ENCODE measurements around the gene SOX18. TPM values are rescaled to one million over a fixed set of nuclear protein-coding genes. Genes with fewer than 3 reads are reported as not detected.

The SOX18 gene
- total and polyA plus RNA-seq, 2 of the 13 experiments (the other 11 are each of a cell fraction or from before 2014, with no cell fraction given): 1.6 to 1.9 TPM

DNA sequence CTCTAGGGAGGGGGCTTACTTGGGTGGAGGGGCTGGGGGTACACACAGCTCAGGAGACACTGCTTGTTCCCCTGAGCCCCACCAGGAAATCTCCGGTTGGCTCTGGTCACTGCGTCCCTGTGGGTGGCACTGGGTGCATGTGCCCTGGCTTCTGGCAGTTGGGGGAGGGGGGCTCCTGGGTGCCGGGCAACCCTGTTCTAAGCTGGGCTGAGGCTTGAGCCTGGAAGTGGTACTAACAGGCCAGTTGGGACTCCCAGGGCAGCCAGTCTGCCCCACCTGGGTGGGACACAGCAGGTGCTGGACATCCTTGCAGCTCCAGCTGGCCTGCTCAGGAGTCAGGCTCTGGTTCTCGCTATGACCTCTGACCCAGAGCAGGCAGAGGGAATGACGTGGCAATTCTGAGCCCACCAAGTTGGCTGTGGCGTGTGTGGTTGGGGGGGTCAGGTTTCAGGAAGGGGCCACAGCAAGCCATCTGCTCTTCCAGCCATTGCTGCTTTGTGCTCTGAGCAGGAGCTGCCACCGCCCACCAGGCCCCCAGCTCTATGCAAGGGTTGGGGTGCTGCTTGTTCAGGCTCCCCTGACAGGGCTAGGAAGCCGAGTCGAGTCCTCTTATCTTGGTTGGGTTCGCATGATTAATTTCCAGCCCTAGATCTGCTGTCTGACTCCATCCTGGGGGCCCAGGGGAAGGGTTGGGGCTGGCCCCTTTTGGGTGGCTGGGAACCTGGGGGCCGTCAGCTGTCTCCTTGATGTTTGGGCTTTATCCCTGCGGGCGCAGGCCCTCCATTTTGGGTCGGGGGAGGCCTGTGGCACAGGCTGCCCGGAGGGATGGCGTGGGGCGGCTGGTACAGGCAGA is 12.9 kb downstream of the SOX18 start (continued):
- TF ChIP-seq RFXANK (CRISPR knock-in tag; IDR thresholded peaks at IDR 0.05): 0 out of 2 replicates have a peak, but pooled peaks have one; percentile 25
- TF ChIP-seq SALL2 (CRISPR knock-in tag; IDR thresholded peaks at IDR 0.05): no peak
- no peak for TF ChIP-seq NFYC (CRISPR knock-in tag; IDR thresholded peaks at IDR 0.05)
- TF ChIP-seq FOSL1 (CRISPR knock-in tag; IDR thresholded peaks at IDR 0.05; ENCODE audit: borderline replicate concordance): no peak
- TF ChIP-seq, protein P1, sequence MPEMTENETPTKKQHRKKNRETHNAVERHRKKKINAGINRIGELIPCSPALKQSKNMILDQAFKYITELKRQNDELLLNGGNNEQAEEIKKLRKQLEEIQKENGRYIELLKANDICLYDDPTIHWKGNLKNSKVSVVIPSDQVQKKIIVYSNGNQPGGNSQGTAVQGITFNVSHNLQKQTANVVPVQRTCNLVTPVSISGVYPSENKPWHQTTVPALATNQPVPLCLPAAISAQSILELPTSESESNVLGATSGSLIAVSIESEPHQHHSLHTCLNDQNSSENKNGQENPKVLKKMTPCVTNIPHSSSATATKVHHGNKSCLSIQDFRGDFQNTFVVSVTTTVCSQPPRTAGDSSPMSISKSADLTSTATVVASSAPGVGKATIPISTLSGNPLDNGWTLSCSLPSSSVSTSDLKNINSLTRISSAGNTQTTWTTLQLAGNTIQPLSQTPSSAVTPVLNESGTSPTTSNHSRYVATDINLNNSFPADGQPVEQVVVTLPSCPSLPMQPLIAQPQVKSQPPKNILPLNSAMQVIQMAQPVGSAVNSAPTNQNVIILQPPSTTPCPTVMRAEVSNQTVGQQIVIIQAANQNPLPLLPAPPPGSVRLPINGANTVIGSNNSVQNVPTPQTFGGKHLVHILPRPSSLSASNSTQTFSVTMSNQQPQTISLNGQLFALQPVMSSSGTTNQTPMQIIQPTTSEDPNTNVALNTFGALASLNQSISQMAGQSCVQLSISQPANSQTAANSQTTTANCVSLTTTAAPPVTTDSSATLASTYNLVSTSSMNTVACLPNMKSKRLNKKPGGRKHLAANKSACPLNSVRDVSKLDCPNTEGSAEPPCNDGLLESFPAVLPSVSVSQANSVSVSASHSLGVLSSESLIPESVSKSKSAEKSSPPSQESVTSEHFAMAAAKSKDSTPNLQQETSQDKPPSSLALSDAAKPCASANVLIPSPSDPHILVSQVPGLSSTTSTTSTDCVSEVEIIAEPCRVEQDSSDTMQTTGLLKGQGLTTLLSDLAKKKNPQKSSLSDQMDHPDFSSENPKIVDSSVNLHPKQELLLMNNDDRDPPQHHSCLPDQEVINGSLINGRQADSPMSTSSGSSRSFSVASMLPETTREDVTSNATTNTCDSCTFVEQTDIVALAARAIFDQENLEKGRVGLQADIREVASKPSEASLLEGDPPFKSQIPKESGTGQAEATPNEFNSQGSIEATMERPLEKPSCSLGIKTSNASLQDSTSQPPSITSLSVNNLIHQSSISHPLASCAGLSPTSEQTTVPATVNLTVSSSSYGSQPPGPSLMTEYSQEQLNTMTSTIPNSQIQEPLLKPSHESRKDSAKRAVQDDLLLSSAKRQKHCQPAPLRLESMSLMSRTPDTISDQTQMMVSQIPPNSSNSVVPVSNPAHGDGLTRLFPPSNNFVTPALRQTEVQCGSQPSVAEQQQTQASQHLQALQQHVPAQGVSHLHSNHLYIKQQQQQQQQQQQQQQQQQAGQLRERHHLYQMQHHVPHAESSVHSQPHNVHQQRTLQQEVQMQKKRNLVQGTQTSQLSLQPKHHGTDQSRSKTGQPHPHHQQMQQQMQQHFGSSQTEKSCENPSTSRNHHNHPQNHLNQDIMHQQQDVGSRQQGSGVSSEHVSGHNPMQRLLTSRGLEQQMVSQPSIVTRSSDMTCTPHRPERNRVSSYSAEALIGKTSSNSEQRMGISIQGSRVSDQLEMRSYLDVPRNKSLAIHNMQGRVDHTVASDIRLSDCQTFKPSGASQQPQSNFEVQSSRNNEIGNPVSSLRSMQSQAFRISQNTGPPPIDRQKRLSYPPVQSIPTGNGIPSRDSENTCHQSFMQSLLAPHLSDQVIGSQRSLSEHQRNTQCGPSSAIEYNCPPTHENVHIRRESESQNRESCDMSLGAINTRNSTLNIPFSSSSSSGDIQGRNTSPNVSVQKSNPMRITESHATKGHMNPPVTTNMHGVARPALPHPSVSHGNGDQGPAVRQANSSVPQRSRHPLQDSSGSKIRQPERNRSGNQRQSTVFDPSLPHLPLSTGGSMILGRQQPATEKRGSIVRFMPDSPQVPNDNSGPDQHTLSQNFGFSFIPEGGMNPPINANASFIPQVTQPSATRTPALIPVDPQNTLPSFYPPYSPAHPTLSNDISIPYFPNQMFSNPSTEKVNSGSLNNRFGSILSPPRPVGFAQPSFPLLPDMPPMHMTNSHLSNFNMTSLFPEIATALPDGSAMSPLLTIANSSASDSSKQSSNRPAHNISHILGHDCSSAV (CRISPR knock-in tag; IDR thresholded peaks at IDR 0.05; ENCODE audit: borderline replicate concordance): no peak
- TF ChIP-seq, protein P2, sequence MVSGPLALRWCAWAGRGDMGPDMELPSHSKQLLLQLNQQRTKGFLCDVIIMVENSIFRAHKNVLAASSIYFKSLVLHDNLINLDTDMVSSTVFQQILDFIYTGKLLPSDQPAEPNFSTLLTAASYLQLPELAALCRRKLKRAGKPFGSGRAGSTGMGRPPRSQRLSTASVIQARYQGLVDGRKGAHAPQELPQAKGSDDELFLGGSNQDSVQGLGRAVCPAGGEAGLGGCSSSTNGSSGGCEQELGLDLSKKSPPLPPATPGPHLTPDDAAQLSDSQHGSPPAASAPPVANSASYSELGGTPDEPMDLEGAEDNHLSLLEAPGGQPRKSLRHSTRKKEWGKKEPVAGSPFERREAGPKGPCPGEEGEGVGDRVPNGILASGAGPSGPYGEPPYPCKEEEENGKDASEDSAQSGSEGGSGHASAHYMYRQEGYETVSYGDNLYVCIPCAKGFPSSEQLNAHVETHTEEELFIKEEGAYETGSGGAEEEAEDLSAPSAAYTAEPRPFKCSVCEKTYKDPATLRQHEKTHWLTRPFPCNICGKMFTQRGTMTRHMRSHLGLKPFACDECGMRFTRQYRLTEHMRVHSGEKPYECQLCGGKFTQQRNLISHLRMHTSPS (CRISPR knock-in tag; IDR thresholded peaks at IDR 0.05; ENCODE audit: low read depth): peak; percentile 74; the same call in 1 of the 2 replicates
- TF ChIP-seq ATRX (CRISPR knock-in tag; IDR thresholded peaks at IDR 0.05; ENCODE audit: borderline replicate concordance): 0 out of 2 replicates have a peak, but pooled peaks have one; percentile 28
- 0 out of 2 replicates have a peak, but pooled peaks have one; percentile 89 for TF ChIP-seq SNAI1 (CRISPR knock-in tag; IDR thresholded peaks at IDR 0.05; ENCODE audit: borderline replicate concordance)
- no peak for TF ChIP-seq SUZ12 (IDR thresholded peaks at IDR 0.05; ENCODE audit: low read depth, low read length)
- TF ChIP-seq RNF2 (conservative IDR thresholded peaks at IDR 0.05; ENCODE audit: low read depth): no peak
- TF ChIP-seq, protein P3, sequence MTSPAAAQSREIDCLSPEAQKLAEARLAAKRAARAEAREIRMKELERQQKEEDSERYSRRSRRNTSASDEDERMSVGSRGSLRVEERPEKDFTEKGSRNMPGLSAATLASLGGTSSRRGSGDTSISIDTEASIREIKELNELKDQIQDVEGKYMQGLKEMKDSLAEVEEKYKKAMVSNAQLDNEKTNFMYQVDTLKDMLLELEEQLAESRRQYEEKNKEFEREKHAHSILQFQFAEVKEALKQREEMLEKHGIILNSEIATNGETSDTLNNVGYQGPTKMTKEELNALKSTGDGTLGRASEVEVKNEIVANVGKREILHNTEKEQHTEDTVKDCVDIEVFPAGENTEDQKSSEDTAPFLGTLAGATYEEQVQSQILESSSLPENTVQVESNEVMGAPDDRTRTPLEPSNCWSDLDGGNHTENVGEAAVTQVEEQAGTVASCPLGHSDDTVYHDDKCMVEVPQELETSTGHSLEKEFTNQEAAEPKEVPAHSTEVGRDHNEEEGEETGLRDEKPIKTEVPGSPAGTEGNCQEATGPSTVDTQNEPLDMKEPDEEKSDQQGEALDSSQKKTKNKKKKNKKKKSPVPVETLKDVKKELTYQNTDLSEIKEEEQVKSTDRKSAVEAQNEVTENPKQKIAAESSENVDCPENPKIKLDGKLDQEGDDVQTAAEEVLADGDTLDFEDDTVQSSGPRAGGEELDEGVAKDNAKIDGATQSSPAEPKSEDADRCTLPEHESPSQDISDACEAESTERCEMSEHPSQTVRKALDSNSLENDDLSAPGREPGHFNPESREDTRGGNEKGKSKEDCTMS (CRISPR knock-in tag; conservative IDR thresholded peaks at IDR 0.05): no peak
- TF ChIP-seq, protein P4, sequence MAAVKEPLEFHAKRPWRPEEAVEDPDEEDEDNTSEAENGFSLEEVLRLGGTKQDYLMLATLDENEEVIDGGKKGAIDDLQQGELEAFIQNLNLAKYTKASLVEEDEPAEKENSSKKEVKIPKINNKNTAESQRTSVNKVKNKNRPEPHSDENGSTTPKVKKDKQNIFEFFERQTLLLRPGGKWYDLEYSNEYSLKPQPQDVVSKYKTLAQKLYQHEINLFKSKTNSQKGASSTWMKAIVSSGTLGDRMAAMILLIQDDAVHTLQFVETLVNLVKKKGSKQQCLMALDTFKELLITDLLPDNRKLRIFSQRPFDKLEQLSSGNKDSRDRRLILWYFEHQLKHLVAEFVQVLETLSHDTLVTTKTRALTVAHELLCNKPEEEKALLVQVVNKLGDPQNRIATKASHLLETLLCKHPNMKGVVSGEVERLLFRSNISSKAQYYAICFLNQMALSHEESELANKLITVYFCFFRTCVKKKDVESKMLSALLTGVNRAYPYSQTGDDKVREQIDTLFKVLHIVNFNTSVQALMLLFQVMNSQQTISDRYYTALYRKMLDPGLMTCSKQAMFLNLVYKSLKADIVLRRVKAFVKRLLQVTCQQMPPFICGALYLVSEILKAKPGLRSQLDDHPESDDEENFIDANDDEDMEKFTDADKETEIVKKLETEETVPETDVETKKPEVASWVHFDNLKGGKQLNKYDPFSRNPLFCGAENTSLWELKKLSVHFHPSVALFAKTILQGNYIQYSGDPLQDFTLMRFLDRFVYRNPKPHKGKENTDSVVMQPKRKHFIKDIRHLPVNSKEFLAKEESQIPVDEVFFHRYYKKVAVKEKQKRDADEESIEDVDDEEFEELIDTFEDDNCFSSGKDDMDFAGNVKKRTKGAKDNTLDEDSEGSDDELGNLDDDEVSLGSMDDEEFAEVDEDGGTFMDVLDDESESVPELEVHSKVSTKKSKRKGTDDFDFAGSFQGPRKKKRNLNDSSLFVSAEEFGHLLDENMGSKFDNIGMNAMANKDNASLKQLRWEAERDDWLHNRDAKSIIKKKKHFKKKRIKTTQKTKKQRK (IDR thresholded peaks at IDR 0.05; ENCODE audit: low read length): no peak

Measured in HepG2 (cell line).